Large intestine (tissue), 3 donors: ENCODE results near the gene PPEF1. TPM values are rescaled to one million over a fixed set of nuclear protein-coding genes. Genes with fewer than 3 reads are reported as not detected.

ENCODE experiments used
- DNase-seq, 2 donors: peaks; one replicate each; pipeline versions ENCODE4 v3.0.0 to v3.0.0-alpha.2; 2013
- H3K27ac ChIP-seq: one replicate; pipeline ENCODE4 v1.5.1; 2013; ENCODE audit warnings: low read length
- H3K27me3 ChIP-seq: 2 replicates; pipeline ENCODE4 v1.6.1; 2013; ENCODE audit warnings: low read length; ENCODE audit not compliant: control insufficient read depth, insufficient read depth
- H3K36me3 ChIP-seq: 2 replicates; pipeline ENCODE4 v1.6.1; 2013; ENCODE audit warnings: low read length; ENCODE audit not compliant: control insufficient read depth, insufficient read depth
- H3K4me1 ChIP-seq: one replicate; pipeline ENCODE4 v1.6.1; 2013; ENCODE audit warnings: low read length; ENCODE audit not compliant: control insufficient read depth, insufficient read depth
- H3K4me3 ChIP-seq: one replicate; pipeline ENCODE4 v1.5.1; 2013; ENCODE audit warnings: low read length
- H3K9me3 ChIP-seq: one replicate; pipeline ENCODE4 v1.6.1; 2013; ENCODE audit warnings: mild to moderate bottlenecking, low read depth, low read length, moderate library complexity; ENCODE audit not compliant: control insufficient read depth
- WGBS: methylation state at CpG from one replicate; pipeline ENCODE4 v1.1.5; 2013; ENCODE audit warnings: low lambda C conversion rate; ENCODE audit not compliant: insufficient coverage; 5-methylcytosine and 5-hydroxymethylcytosine counted together
- polyA plus RNA-seq: library from polyadenylated mRNA; unstranded; fragments of 120-200 nt; gene quantifications from one replicate; pipeline ENCODE4 v1.2.1, GENCODE V29; 2013

PPEF1 gene
- polyA plus RNA-seq, 1 donor: 1.7 TPM

DNA sequence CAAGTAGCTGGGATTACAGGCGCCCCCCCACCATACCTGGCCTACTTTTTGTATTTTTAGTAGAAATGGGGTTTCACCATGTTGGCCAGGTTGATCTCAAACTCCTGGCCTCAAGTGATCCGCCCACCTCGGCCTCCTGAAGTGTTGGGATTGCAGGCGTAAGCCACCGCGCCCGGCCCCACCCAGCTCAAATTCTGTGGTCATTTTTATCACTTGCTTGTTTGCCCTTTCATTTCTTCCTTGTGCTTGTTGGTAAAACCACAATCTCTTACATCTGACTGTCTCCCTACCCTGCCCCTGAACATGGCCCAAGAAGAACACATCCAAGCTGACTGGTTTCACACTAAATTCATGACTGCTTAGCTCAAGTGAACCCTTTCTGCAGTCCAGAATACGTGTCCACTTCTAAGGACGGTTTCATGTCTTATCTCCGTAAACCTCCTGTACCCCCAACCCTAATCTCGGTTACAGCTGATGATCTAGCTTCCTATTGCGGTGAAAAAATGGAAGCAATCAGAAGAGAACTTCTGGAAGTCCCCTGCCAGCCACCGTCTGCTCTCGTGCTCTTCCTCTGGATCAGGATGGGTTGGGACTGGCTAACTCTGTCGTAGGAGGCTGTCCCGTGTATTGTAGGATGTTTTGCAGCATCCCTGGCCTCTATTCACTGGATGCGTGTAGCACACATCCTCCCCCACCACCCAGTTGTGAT, 30.1 kb upstream of the PPEF1 start:
- Histone ChIP-seq H3K27ac (no peak overlapping the region), H3K9me3 (no peaks in the 10 kb centered on the region), H3K4me3 (no peak overlapping the region), H3K27me3 (no peaks in the 10 kb centered on the region), H3K36me3 (no peaks in the 10 kb centered on the region), H3K4me1 (no peaks in the 10 kb centered on the region)
- no CpG with 5 or more reads among the region's 17 CpGs for WGBS
- DNase-seq: no peak

DNA sequence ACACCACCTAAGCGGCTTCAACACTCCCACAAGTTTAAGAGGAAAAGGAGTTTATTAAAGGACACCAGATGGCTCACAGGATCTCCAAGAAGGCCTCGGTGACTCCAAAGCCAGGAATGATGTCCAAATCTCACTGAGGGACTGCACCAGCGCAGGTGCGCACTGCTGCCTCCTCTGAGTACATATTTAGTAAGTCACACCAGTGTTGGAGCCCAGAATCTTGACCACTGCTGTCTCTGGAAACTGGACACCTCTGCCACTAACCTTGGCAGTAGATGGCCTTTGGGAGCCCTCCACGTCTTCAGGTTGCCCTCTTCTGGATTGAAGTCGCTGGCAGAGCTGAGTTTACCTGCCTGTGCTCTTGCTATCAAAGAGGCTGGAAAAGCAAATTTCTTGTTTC, 25.4 kb upstream of the PPEF1 start:
- DNase-seq: no peak
- no peaks in the 10 kb centered on the region for H3K4me1 ChIP-seq
- H3K9me3 ChIP-seq: no peaks in the 10 kb centered on the region
- H3K27ac ChIP-seq: no peak overlapping the region
- no CpG with 5 or more reads among the region's 6 CpGs for WGBS
- H3K4me3 ChIP-seq: no peak overlapping the region
- H3K36me3 ChIP-seq: no peaks in the 10 kb centered on the region
- H3K27me3 ChIP-seq: no peaks in the 10 kb centered on the region

DNA sequence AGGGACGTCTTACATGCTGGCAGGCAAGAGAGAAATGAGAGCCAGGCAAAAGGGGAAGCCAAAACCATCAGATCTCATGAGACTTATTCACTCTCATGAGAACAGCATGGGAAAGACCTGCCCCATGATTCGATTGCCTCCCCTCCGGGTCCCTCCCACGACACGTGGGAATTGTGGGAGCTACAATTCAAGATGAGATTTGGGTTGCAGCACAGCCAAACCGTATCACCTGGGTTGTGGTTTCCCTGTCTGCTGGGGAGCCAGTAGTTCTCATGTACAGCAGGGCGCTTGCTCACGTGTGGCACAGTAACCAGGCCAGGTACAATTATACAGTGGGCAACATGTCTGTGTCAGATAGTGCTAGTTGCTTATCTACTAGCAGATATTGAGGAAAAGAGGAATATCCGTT, 24.5 kb upstream of the PPEF1 start:
- Histone ChIP-seq H3K27me3 (no peaks in the 10 kb centered on the region), H3K9me3 (no peaks in the 10 kb centered on the region), H3K4me1 (no peaks in the 10 kb centered on the region), H3K27ac (no peak overlapping the region), H3K4me3 (no peak overlapping the region), H3K36me3 (no peaks in the 10 kb centered on the region)
- DNase-seq: no peak
- no CpG with 5 or more reads among the region's 9 CpGs for WGBS

DNA sequence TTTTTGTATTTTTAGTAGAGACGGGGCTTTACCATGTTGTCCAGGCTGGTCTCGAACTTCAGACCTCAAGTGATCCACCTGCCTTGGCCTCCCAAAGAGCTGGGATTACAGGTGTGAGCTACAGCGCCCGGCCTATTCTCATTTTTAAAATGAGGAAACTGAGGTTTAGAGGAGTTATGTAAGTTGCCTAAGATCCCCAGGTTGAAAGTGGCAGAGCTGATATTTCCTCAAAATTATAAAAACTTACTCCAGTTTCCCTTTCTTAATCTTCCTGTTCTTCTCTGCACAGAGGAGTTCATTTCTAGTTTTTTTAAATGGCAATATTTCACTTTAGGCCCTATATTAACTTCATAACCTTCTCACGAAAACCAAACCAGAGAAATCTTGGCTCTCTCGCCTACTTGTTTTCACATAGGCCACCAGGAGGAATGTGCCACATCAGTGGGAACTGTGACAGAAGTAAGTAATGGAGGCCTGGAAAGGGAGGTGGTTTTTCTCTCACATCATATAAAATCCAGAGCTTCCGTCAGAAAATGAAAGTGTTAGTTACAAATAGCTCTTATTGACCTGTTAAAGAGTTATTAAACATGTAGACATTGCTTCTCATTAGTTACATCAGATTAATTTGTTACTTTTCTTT, 19.5 kb upstream of the PPEF1 start:
- no CpG with 5 or more reads among the region's 7 CpGs for WGBS
- Histone ChIP-seq H3K27ac (no peak overlapping the region), H3K9me3 (no peaks in the 10 kb centered on the region), H3K4me3 (no peak overlapping the region), H3K4me1 (no peaks in the 10 kb centered on the region), H3K27me3 (no peaks in the 10 kb centered on the region), H3K36me3 (no peaks in the 10 kb centered on the region)
- DNase-seq: no peak

DNA sequence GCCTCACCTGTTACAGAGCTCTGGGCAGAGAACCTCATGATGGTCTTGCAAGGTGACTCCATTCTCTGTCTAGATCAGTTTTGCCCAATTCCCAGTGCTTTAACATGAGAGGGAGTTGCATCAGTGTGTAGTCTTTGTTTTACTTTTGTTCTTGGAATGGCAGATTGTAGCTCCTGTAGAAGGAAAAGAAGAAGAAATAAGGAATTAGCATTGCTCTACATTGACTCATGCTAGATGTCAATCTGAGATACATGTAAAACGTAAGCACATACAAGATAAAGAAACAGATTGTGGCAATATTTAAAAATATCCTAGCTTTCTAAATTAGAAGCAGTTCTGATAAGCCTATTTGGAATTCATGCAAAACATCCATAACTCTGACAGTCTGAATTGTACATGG, 16.0 kb upstream of the PPEF1 start:
- WGBS: no CpG with 5 or more reads among the region's 1 CpG
- H3K4me3 ChIP-seq: no peak overlapping the region

DNA sequence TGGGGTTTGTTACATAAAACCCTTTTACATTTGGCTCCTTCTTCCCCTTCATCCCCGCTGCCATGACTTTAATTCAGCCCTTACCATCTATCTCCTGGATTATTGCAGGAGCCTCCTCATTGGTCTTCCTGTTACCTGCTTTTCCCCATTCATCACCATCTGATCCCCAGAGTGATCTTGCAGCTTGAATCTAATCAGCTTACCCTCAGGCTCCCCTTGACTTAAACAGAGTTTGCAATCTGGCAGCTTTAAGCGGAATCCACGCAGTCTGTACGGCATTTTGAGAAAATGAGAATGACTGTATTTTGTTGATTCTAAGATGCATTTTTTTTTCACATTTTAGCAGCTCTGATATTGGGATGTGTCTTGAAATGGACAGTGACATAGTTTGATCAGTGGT, 14.9 kb upstream of the PPEF1 start:
- Histone ChIP-seq H3K36me3 (no peaks in the 10 kb centered on the region), H3K4me1 (no peaks in the 10 kb centered on the region), H3K27ac (no peak overlapping the region), H3K27me3 (no peaks in the 10 kb centered on the region), H3K9me3 (no peaks in the 10 kb centered on the region), H3K4me3 (no peak overlapping the region)
- WGBS: 100% methylated on average over 3 of the region's 4 CpGs
- DNase-seq: no peak

More for the DNA sequence above, 16.0 kb upstream of the PPEF1 start:
- no peak for DNase-seq
- no peaks in the 10 kb centered on the region for H3K9me3 ChIP-seq
- H3K36me3 ChIP-seq: no peaks in the 10 kb centered on the region
- H3K27ac ChIP-seq: no peak overlapping the region
- no peaks in the 10 kb centered on the region for H3K4me1 ChIP-seq
- no peaks in the 10 kb centered on the region for H3K27me3 ChIP-seq

DNA sequence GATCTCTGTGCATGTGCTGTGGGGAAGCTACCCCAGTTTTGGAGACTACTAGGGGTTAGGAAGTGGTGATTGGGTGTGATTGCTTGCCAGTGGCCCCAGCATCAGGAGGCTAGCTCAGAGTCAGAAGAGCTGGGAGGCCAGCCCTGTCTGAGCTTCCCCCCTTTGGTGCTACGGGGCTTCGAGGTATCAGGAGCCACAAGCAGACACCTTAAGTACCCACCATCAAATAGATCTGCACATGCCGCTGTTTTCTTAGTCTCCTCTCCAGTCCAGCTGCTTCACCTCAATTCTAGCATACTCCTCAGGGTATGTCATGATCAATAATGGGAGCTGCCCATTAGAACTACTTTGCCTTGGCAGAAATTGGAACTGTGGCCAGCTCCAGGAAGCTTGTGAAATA, 10.8 kb upstream of the PPEF1 start:
- DNase-seq: no peak
- Histone ChIP-seq H3K36me3 (no peaks in the 10 kb centered on the region), H3K27ac (no peak overlapping the region), H3K4me3 (no peak overlapping the region), H3K9me3 (no peaks in the 10 kb centered on the region), H3K27me3 (no peaks in the 10 kb centered on the region), H3K4me1 (no peaks in the 10 kb centered on the region)
- WGBS: no CpG with 5 or more reads among the region's 3 CpGs

DNA sequence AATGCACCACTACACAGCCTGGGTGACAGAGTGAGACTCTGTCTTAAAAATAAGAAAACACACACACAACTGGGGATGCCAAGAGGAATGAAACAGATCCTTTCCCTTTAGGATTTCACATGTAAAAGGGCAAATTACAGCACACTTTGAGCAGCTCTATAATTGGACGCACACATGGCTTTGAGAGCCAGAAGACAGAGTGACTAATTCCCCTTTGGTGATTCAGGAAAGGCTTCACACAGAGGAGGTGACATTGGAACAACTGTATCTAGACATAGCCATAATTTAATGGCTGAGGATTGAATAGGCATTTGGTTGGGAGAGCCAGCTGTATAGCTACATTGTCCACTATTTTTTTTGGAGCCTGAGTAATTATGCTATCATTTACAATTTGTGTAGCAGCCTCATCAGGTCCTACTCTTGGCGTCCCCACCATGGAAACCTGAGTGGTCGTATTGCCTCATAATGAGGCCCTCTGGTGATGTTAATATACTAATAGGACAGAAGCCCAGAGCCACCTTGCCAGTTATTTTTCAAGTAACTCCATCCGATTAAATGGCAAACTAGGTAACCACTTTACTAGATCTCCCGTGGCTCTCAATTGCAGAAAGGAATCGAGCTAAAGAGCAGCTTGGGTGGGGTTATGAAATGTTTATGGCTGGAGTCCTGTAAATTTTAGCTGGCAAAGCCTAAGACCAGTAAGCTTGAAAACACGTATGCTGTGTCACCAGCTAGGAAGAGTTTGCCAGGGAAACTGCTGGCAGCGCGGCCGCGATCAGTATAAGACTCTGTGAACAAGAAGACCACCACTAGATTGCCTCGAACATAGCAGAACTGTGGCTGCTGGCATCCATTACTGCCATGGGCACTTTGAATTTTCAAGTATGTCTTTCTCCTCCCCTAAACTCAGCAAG, 8.5 kb upstream of the PPEF1 start:
- no peak for DNase-seq
- no peak overlapping the region for H3K27ac ChIP-seq
- no peaks in the 10 kb centered on the region for H3K27me3 ChIP-seq
- H3K36me3 ChIP-seq: no peaks in the 10 kb centered on the region
- H3K4me1 ChIP-seq: no peaks in the 10 kb centered on the region
- WGBS: no CpG with 5 or more reads among the region's 12 CpGs
- no peaks in the 10 kb centered on the region for H3K9me3 ChIP-seq
- H3K4me3 ChIP-seq: no peak overlapping the region

DNA sequence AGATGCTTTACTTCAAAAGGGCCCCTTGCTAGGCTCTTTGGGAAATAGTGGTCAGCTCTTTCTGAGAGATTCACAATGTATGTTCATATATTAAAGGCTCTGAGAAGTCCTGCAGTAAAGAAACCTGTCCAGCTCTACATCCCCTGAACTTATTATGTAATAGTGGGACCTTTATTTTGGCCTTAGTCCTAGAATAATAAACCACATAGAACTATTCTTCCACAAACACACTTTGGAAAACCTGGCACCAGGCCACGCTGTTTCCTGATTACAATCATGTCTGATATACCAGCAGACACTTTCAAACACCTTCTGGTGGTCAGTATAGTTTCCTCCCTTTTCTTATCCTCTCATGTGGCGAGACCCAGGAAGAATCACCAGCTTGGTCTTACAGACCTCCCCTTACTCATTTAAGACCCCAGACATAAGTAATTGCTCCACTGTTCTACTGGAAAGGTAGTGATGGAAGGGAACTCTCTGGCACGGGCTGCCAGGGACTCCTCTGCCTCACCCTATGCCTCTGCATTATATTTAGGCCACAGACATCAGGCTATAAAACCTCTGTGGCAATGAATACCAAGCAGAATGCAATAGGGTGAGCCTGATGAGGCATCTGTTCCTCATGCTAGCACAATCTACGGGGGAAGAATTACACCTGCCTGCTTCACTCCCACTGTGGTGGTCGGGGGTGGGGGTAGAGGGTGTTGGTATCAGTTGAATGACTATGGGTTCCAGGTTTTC, 5.7 kb upstream of the PPEF1 start:
- Histone ChIP-seq H3K4me1 (no peaks in the 10 kb centered on the region), H3K9me3 (no peaks in the 10 kb centered on the region), H3K36me3 (no peaks in the 10 kb centered on the region), H3K27ac (no peak overlapping the region), H3K4me3 (no peak overlapping the region), H3K27me3 (no peaks in the 10 kb centered on the region)
- no peak for DNase-seq
- WGBS: no CpG with 5 or more reads among the region's 5 CpGs
